GM10248 (cell line): ENCODE results near the gene MINDY3.

Source experiments
- CTCF ChIA-PET: fragments of 300-600 bp; sonication (Branson Sonifier 250); formaldehyde crosslinking; extraction: SDS; loops from one replicate; lab custom pipeline; 2021; ENCODE audit warnings: antibody characterized with exemption; lab: Yijun Ruan, JAX
- POLR2A ChIA-PET: fragments of 350-650 bp; sonication (Branson Sonifier 250); formaldehyde crosslinking; extraction: SDS; loops from one replicate; lab custom pipeline; 2020; ENCODE audit warnings: antibody characterized with exemption; lab: Yijun Ruan, JAX
- DNase-seq: peaks from one replicate; pipeline ENCODE4 v3.0.0; 2012; ENCODE audit errors: extremely low spot score
- CTCF ChIP-seq: IDR thresholded peaks from 2 replicates; pipeline ENCODE4 v1.5.1; 2012; ENCODE audit warnings: mild to moderate bottlenecking, low read depth; ENCODE audit errors: extremely low read depth, missing control alignments, control extremely low read depth

MINDY3 gene

GRCh38 chr10:15841696-15842095, 18.6 kb downstream of the MINDY3 start:
- ChIA-PET CTCF (no interaction called here), POLR2A (no interaction called here)
- no peak for TF ChIP-seq CTCF
- DNase-seq = no peak

GRCh38 chr10:15836807-15837206, 23.5 kb downstream of the MINDY3 start:
- no peak for TF ChIP-seq CTCF
- CTCF ChIA-PET = no interaction called here
- POLR2A ChIA-PET = no interaction called here
- DNase-seq = no peak

GRCh38 chr10:15829495-15829894, 30.8 kb downstream of the MINDY3 start:
- TF ChIP-seq CTCF = no peak
- POLR2A ChIA-PET = no interaction called here

DNA sequence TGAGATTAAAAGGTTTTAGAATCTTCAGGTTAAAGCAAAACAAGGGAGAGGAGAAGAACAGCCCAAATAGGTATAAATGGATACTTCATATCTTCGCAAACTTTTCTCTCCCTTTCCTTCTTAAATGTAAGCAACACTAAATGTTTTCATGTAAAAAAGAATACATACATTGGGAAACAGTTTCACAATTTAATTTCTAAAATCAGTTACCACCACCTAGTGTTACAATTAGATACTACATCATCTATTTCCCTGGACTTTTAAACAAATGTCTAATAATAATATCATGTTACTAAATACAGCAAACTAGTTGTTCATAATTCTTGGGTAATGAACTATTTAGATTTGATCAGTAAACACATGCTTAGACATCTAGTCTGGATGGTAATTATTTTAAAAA, 35.8 kb downstream of the MINDY3 start:
- peak; percentile 36 for TF ChIP-seq CTCF
- ChIA-PET POLR2A (no interaction called here), CTCF (no interaction called here)
- no peak for DNase-seq

More at GRCh38 chr10:15829495-15829894, 30.8 kb downstream of the MINDY3 start:
- CTCF ChIA-PET = interaction anchor here (1.0 to 1.9 kb wide), 3 partner anchors 9 to 26 kb away, joined by 3 to 6 read pairs (median 4); no protein-coding TSS in a partner anchor
- DNase-seq = no peak

- TF ChIP-seq CTCF = no peak
Measured at GRCh38 chr10:15822131-15822530, 38.2 kb downstream of the MINDY3 start.

GRCh38 chr10:15821046-15821683, 39.1 kb downstream of the MINDY3 start:
- DNase-seq = no peak
- TF ChIP-seq CTCF = no peak
- CTCF ChIA-PET = interaction anchor here (1.6 kb wide), 1 partner anchor 29 kb away, joined by 4 read pairs; no protein-coding TSS in a partner anchor
- POLR2A ChIA-PET = no interaction called here

More at GRCh38 chr10:15822131-15822530, 38.2 kb downstream of the MINDY3 start:
- CTCF ChIA-PET = interaction anchor here (1.6 kb wide), 1 partner anchor 30 kb away, joined by 4 read pairs; no protein-coding TSS in a partner anchor
- POLR2A ChIA-PET = no interaction called here
- DNase-seq = no peak
